ENCODE measurements around the gene BDKRB1.
"Not testable (repeated sequence)": the region's sequence is repeated elsewhere in the genome, so short reads cannot be mapped to it uniquely, and the experiment has no call there.

BDKRB1 gene

GRCh38 chr14:96233661-96234060, 22.3 kb upstream of the BDKRB1 start:
- DNase-seq (ENCODE audit: low spot score) = no peak

DNA sequence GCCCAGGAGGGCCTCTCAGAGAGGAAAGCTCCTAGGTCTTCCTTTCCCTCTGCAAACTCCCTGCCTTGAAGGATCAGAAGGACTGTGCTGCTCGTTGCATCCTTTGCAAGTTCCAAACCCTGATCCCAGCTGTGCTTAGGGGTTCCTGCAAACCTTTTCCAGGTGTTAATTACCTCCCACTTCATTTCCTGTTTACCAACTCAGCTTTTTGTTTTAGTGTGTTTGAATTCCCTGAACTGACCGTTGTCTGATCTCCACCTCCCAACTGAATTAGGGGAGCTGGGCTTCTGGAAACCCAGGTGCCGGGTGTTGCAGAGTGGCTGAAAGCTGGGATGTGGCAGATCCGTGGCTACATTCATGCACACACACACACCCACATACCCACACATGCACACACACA, 20.6 kb upstream of the BDKRB1 start:
- no peak for DNase-seq (ENCODE audit: low spot score)

DNA sequence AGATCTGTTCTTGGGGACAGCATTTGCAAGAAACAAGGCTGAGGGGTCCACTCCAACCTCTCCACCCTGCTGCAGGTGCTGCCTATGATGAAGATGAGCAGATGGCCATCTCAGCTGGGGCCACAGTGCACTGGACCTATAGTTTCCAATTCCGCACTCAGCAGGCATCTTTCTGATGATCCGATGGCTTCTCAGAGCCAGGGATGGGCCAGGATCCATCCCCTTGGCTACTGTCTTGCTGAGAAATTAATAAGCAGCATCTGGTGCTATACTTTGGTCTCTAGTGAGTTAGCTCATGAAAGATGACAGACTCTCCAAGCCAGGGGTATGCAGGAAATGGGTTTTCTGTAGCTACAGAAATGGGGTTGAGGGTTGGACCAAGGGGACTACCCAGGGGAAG, 18.4 kb upstream of the BDKRB1 start:
- DNase-seq (ENCODE audit: low spot score) = no peak

DNA sequence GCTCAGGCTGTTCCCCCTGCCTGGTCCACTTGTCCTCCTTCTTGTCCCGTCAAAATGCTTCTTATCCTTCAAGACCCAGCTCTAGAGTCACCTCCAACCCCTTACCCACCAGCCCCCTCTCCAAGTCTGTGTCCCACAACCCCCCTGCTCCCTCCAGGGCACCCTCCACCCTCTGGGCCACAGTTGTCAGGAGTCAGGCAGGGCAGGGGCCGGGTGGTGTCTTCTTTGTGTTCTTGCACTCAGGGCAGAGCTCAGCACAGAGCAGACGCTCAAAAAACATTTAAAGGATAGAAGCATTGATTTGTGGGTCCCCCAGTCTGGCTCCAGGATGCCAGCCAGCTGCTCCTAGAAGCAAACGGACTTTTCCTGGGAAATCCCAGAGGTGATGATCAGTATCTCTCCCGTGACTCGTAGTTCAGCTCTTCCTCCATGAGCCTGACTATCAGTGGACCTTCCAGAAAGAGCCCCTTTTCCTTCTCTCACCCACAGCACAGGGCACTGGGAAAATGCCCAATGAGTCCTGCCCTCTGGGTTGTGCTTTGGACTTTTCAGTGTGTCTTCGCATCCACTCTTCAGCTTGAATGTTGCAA, 17.2 kb upstream of the BDKRB1 start:
- DNase-seq (ENCODE audit: low spot score) = no peak

- no peak for DNase-seq (ENCODE audit: low spot score)
Measured at GRCh38 chr14:96239711-96240141, 16.3 kb upstream of the BDKRB1 start.

DNA sequence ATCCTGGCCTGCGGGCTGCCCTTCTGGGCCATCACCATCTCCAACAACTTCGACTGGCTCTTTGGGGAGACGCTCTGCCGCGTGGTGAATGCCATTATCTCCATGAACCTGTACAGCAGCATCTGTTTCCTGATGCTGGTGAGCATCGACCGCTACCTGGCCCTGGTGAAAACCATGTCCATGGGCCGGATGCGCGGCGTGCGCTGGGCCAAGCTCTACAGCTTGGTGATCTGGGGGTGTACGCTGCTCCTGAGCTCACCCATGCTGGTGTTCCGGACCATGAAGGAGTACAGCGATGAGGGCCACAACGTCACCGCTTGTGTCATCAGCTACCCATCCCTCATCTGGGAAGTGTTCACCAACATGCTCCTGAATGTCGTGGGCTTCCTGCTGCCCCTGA, 15.4 kb upstream of the BDKRB1 start:
- no peak for DNase-seq (ENCODE audit: low spot score)

GRCh38 chr14:96242126-96242525, 13.9 kb upstream of the BDKRB1 start:
- DNase-seq (ENCODE audit: low spot score) = no peak

GRCh38 chr14:96243785-96244184, 12.2 kb upstream of the BDKRB1 start:
- no peak for DNase-seq (ENCODE audit: low spot score)

DNA sequence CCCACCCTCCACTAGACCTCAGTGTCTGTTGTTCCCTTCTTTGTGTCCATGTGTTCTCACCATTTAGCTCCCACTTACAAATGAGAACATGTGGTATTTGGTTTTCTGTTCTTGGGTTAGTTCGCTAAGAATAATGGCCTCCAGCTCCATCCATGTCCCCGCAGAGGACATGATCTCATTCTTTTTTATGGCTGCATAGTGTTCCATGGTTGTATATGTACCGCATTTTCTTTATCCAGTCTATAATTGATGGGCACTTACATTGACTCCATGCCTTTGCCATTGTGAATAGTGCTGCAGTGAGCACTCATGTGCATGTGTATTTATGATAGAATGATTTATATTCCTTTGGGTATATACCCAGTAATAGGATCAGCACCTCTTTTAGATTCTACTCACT, 10.9 kb upstream of the BDKRB1 start:
- not testable (repeated sequence) for DNase-seq (ENCODE audit: low spot score)

DNA sequence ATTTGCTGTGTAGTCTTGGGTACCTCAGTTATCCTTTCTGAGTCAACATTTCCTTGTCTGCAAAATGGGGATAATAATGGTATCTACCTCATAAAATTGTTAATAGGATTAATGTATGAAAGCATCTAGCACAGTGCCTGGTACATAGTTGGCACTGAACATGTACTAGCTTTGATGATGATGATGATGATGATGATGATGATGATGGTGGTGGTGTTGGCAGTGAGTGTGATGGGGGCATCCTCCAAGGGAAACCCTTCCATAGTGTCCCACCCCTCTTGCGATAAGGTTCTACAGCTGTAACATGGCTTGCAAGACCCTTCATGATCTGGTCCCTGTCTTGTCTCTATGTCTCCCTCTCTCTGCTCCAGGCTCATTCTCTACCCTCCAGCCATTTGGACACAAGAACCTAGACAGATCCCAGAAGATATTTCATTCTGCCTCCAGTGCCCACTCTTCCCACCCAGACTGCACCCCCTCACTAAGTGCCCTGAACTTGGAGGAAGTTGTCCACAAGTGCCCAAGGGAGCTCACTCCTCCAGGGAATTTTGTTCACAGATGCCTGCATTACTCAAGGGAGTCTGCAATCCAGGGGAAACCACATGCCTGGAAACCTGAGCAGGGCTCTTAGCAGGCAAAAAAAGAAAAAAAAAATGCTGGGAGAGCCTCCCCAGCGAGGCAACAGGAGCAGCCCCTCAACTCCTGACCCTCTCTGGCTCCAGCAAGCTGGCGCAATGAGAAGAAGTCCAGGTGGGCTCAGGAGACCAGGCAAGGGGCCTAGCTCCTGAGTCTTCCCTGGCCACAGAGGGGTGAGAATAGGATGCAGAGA, 10.1 kb upstream of the BDKRB1 start:
- no peak for DNase-seq (ENCODE audit: low spot score)

DNA sequence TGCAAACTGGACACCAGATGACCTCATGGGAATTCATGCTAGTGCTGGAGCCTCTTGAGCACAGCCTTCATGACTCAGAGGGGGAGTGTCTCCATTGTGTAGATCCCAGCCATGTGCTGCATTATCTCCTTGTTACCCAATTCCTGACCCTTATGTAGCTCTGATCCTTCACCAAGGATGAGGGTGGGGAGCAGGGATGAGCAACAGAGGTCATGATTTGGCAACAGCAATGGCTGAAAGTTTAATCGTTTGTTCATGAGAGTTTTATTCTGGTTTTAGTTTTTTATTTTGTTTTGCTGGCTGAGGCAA, 9.5 kb upstream of the BDKRB1 start:
- DNase-seq (ENCODE audit: low spot score) = peak; percentile 80

DNA sequence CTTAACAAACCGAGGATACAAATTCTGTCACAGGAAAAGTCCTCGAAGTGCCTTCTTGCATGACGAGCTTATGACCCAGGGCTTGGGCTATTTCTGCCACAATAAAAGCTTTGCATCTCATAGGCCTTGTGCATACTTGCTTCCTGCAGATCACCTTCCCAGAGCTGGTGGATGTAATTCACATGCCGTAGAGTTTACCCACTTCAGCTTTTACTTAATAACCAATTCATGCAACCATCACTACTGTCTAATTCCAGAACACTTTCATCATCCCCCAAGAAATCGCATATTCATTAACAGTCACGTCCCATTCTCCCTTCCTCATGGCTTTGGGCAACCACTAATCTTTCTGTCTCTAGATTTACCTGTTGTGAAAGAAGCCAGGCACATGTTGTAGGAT, 9.0 kb upstream of the BDKRB1 start:
- no peak for DNase-seq (ENCODE audit: low spot score)

DNA sequence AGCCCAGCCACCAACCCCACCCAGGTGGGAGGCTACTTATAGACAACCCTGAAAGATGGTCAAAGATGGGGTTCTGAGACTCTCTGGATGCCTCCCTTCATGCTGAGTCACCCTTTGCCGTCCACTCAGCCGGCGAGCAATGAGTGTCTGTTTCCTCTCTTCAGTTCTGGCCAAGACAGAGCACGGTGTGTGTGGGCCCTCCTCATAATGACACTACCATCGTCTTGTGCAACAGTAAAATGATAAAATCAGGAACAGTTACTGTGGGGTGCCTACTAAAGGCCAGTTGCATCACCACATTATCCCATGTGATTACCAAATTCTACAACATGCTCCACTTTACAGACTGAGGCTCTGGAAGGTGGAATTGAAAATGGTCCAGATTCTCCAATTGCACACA, 7.0 kb upstream of the BDKRB1 start:
- DNase-seq (ENCODE audit: low spot score) = no peak

DNA sequence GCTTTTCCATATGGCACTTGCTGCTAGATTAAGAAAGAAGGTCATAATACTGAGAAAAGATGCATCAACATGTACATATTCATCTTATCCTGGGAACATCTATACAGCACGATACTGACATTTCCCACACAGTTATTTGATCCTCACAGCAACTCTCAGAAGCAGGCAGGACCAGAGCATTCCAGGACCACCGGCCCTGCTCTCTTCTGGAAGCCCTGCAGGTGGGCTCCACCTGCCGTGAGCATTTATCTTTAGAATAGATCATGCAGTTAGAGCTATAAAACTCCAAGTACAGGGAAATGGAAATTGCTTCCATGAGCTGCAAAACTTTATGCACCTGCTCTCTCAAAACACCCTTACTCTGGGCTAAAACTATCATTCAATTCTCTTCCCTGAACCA, 5.5 kb upstream of the BDKRB1 start:
- no peak for DNase-seq (ENCODE audit: low spot score)

GRCh38 chr14:96251656-96252155, 4.3 kb upstream of the BDKRB1 start:
- DNase-seq (ENCODE audit: low spot score) = no peak

DNA sequence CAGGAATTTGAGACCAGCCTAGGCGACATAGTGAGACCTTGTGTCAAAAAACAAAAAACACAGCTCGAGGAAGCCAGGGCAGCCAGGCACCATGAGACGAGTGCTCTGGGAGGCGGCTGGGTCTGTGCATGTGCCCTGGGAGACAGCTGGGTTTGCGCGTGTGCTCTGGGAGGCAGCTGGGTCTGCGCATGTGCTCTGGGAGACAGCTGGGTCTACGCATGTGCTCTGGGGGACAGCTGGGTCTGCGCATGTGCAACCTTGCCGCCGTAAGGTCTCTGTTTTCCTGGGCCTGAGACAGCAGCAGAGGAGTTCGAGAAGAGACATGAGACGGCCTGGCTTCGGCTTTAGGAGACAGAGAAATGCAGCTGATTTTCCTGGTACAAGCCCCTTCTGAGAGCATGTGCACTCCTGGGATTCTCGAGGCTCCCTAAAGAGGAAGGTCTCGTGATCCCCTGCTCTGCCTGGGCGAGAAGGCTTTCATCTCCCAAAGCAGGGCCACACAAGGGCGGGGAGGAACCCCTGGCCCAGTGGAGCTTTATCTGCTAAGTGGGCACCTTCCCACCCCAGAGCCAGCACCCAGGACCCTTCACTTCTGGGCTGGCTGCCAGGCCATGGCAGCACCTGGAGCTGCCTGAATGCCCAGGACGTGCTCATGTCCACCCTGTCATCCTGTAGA, 3.5 kb upstream of the BDKRB1 start:
- no peak for DNase-seq (ENCODE audit: low spot score)

GRCh38 chr14:96252999-96253539, 2.9 kb upstream of the BDKRB1 start:
- peak; percentile 22 for DNase-seq (ENCODE audit: low spot score)

- no peak for DNase-seq (ENCODE audit: low spot score)
Measured at GRCh38 chr14:96254687-96255086, 1.3 kb upstream of the BDKRB1 start.

DNA sequence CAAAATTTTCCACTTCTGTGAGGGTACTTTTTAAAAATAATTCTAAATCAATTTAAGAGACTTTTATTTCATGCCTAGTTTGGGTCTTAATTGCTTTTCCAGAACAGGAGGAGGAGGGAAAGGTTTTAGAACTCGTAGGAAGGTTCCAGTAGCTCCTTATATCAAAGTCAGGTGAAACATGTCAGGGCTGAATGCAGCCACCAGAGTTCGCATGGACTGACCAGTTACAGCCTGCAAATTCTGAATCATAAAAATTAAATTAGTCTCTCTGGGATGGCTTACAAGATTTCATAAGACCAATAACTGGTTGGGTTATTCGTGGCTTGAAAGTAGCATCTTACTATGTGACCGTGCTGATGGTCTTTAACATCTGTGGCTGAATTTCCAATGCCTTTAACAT, 397 bp downstream of the BDKRB1 start:
- DNase-seq (ENCODE audit: low spot score) = no peak

DNA sequence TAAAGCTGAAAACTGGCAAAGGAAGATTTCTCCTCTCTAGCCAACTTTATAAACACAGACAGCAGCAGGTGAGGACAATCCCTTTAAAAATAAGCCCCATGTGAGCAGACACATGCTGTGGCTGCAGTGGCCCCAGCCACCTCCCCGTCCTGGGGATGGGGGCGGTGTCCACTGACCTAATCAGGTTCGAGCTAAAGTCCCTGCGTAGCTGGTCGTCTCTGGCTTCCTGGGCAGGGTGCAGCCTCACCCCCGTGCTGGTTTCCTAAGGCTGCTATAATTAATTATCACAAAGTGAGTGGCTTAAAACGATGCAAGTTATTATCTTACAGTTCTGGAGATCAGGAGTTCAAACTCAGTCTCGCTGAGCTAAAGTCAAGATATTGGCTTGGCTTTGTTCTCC, 1.0 kb downstream of the BDKRB1 start:
- no peak for DNase-seq (ENCODE audit: low spot score)

DNA sequence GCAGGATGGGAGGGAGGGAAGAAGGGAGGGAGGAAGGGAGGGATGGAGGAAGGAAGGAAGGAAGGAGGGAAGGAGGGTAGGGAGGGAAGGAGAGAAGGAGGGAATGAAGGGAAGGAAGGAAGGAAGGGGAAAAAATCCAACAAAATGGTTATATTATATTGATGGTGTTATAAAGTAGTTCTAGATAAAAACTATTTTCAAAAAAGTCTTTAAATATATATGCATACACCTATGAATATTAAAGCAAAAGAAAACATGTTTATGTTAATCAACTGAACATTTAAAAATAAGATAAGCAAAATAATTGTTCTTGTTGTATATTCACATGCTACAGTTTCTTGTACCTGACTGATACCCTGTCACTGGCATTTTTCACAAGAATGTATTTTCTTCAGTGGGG, 1.9 kb downstream of the BDKRB1 start:
- DNase-seq (ENCODE audit: low spot score) = no peak

DNA sequence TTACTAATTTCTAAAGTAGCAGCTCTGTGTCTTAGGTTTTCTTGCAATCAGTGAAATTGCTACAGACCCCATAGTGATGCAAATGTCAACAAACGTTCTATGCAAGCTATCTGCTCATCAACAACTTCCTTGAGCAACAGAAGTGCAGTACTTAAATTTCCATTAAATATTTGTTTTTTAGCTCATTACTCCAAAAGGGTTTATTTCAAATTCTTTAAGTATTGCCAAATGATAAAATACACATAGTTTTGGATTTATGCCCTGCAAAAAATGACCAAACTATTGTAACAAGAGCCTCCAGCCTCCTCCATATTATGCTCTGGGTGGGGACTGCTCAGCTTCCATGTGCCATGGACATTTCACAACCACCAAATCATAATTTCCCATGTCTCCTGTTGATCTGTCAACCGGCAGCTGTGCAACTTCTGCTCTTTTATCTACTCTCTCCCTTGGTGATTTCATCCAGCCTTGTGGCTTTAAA, 4.4 kb downstream of the BDKRB1 start:
- no peak for DNase-seq (ENCODE audit: low spot score)

GRCh38 chr14:96261053-96261452, 5.0 kb downstream of the BDKRB1 start:
- no peak for DNase-seq (ENCODE audit: low spot score)

All from kidney capillary endothelial cell (primary cell).